Fibroblast of lung (primary cell): Measurements from ENCODE around the gene UQCRHL. TPM values are rescaled to one million over a fixed set of nuclear protein-coding genes. Genes with fewer than 3 reads are reported as not detected.

ENCODE experiments used
- DNase-seq, 2 donors: peaks; one replicate each; pipeline versions ENCODE4 v3.0.0 to v3.0.0-alpha.2; 2010; ENCODE audit warnings: low read depth in 2 of 2
- H2AFZ ChIP-seq: 2 replicates; pipeline ENCODE4 v1.5.1; 2012; ENCODE audit warnings: low read length, control low read depth, inconsistent platforms
- H3K27ac ChIP-seq: 2 replicates; pipeline ENCODE4 v1.5.1; 2011; ENCODE audit warnings: low read length, control low read depth; ENCODE audit not compliant: insufficient read depth
- H3K27me3 ChIP-seq: 2 replicates; pipeline ENCODE4 v1.5.1; 2011; ENCODE audit warnings: mild to moderate bottlenecking, low read length; ENCODE audit not compliant: control insufficient read depth, insufficient read depth
- H3K36me3 ChIP-seq: 2 replicates; pipeline ENCODE4 v1.5.1; 2011; ENCODE audit warnings: low read length; ENCODE audit not compliant: control insufficient read depth, insufficient read depth
- H3K4me1 ChIP-seq: 2 replicates; pipeline ENCODE4 v1.5.1; 2011; ENCODE audit warnings: low read length; ENCODE audit not compliant: control insufficient read depth, insufficient read depth; ENCODE audit errors: extremely low read depth
- H3K4me2 ChIP-seq: 2 replicates; pipeline ENCODE4 v1.5.1; 2011; ENCODE audit warnings: low read length, control low read depth; ENCODE audit not compliant: insufficient read depth; ENCODE audit errors: extremely low read depth
- H3K4me3 ChIP-seq, 4 experiments: fragments of 200-600 bp in 1 of 4; sonication (generic) in 1 of 4; replicated peaks in 1 of 4; 2 replicates each; pipeline ENCODE4 v1.5.1; 2011 to 2016; ENCODE audit warnings: low read length in 4 of 4, low read depth in 3 of 4, mild to moderate bottlenecking in 3 of 4, control low read depth in 2 of 4, inconsistent platforms in 1 of 4, mixed read lengths in 1 of 4; ENCODE audit not compliant: insufficient read depth in 1 of 4; ENCODE audit errors: control extremely low read depth in 1 of 4
- H3K79me2 ChIP-seq: 2 replicates; pipeline ENCODE4 v1.5.1; 2012; ENCODE audit warnings: mild to moderate bottlenecking, low read length, inconsistent platforms; ENCODE audit not compliant: control insufficient read depth, insufficient read depth
- H3K9ac ChIP-seq: 2 replicates; pipeline ENCODE4 v1.5.1; 2011; ENCODE audit warnings: mild to moderate bottlenecking, low read length, control low read depth; ENCODE audit not compliant: insufficient read depth
- H3K9me3 ChIP-seq: 2 replicates; pipeline ENCODE4 v1.5.1; 2012; ENCODE audit warnings: low read depth, low read length; ENCODE audit not compliant: control insufficient read depth, insufficient read depth
- H4K20me1 ChIP-seq: 2 replicates; pipeline ENCODE4 v1.5.1; 2011; ENCODE audit warnings: low read length; ENCODE audit not compliant: control insufficient read depth, insufficient read depth; ENCODE audit errors: extremely low read depth
- CTCF ChIP-seq, 2 donors: IDR thresholded peaks in 1 of 2; conservative IDR thresholded peaks in 1 of 2; 1 replicate in 1 of 2; 2 replicates in 1 of 2; pipeline ENCODE4 v1.5.1; 2011 to 2012; ENCODE audit warnings: low read length in 2 of 2, control low read depth in 1 of 2, inconsistent platforms in 1 of 2, low read depth in 1 of 2, mild to moderate bottlenecking in 1 of 2
- EZH2 ChIP-seq: IDR thresholded peaks from 2 replicates; pipeline ENCODE4 v1.5.1; 2012; ENCODE audit warnings: low read length, control low read depth, mild to moderate bottlenecking; ENCODE audit errors: missing control alignments
- polyA plus RNA-seq, 2 donors: library from polyadenylated mRNA; depleted of rRNA in 1 of 2; stranded (reverse) in 1 of 2; unstranded in 1 of 2; fragments of >200 nt; gene quantifications; 2 replicates each; pipeline ENCODE4 v1.2.1, GENCODE V29; 2011 to 2012; ENCODE audit warnings: missing spikeins in 1 of 2
- total RNA-seq: library from RNA; depleted of rRNA; stranded (reverse); fragments of >200 nt; gene quantifications from 2 replicates; pipeline ENCODE4 v1.2.1, GENCODE V29; 2014

The UQCRHL gene
- total and polyA plus RNA-seq, 2 donors (not counting 1 experiment from before 2014, with no cell fraction given) = 1.3 to 7.8 TPM

GRCh38 chr1:15843826-15844572 is 36.5 kb upstream of the UQCRHL start:
- no peaks in the 10 kb centered on the region for H4K20me1 ChIP-seq
- H3K4me3 ChIP-seq = no peak overlapping the region
- H3K4me1 ChIP-seq = no peaks in the 10 kb centered on the region
- H3K9me3 ChIP-seq = no peaks in the 10 kb centered on the region
- no peaks in the 10 kb centered on the region for H3K36me3 ChIP-seq
- TF ChIP-seq EZH2 = no peak
- no peak for TF ChIP-seq CTCF (conservative IDR thresholded peaks at IDR 0.05 in 1 of 2, IDR thresholded peaks at IDR 0.05 in 1 of 2; ENCODE audit: low read depth in 1 of 2, low read length in 2 of 2)
- no peak overlapping the region for H3K27ac ChIP-seq
- H3K79me2 ChIP-seq = peaks cover 13% of the 10 kb centered on the region
- no peak overlapping the region for H3K9ac ChIP-seq
- no peak overlapping the region for H3K4me2 ChIP-seq
- H3K27me3 ChIP-seq = no peaks in the 10 kb centered on the region
- H2AFZ ChIP-seq = no peak overlapping the region
- peak in 1 of 2 donors; percentile 67 for DNase-seq

GRCh38 chr1:15838721-15839120 is 31.3 kb upstream of the UQCRHL start:
- H4K20me1 ChIP-seq = no peaks in the 10 kb centered on the region
- no peak for DNase-seq
- no peaks in the 10 kb centered on the region for H3K4me1 ChIP-seq
- H3K9me3 ChIP-seq = no peaks in the 10 kb centered on the region
- no peak overlapping the region for H2AFZ ChIP-seq
- no peak overlapping the region for H3K27ac ChIP-seq
- TF ChIP-seq EZH2 (no peak), CTCF (conservative IDR thresholded peaks at IDR 0.05 in 1 of 2, IDR thresholded peaks at IDR 0.05 in 1 of 2; ENCODE audit: low read depth in 1 of 2, low read length in 2 of 2) (no peak)
- no peak overlapping the region for H3K4me3 ChIP-seq
- no peaks in the 10 kb centered on the region for H3K36me3 ChIP-seq
- H3K79me2 ChIP-seq = no peaks in the 10 kb centered on the region
- no peak overlapping the region for H3K4me2 ChIP-seq
- H3K27me3 ChIP-seq = no peaks in the 10 kb centered on the region
- H3K9ac ChIP-seq = no peak overlapping the region

- Histone ChIP-seq H3K79me2 (no peaks in the 10 kb centered on the region), H2AFZ (no peak overlapping the region), H4K20me1 (no peaks in the 10 kb centered on the region), H3K27me3 (no peaks in the 10 kb centered on the region), H3K4me1 (no peaks in the 10 kb centered on the region), H3K9me3 (no peaks in the 10 kb centered on the region), H3K27ac (no peak overlapping the region), H3K4me3 (no peak overlapping the region), H3K36me3 (no peaks in the 10 kb centered on the region), H3K9ac (no peak overlapping the region), H3K4me2 (no peak overlapping the region)
- no peak for DNase-seq
- TF ChIP-seq CTCF (conservative IDR thresholded peaks at IDR 0.05 in 1 of 2, IDR thresholded peaks at IDR 0.05 in 1 of 2; ENCODE audit: low read depth in 1 of 2, low read length in 2 of 2) = no peak
- TF ChIP-seq EZH2 = no peak
These were observed 30.5 kb upstream of the UQCRHL start for GRCh38 chr1:15837931-15838330.
